Ishikawa (cell line): Measurements from ENCODE around the gene PEPD.

Source experiments
- CEBPB ChIP-seq: IDR thresholded peaks from 2 replicates; pipeline ENCODE4 v1.6.1; 2012
- CREB1 ChIP-seq: IDR thresholded peaks from 2 replicates; pipeline ENCODE4 v1.6.1; 2012; ENCODE audit warnings: low read depth
- EP300 ChIP-seq: IDR thresholded peaks from 2 replicates; pipeline ENCODE4 v1.6.1; 2012; ENCODE audit warnings: borderline replicate concordance
- MAX ChIP-seq: IDR thresholded peaks from 2 replicates; pipeline ENCODE4 v1.6.1; 2012
- NFIC ChIP-seq: IDR thresholded peaks from 2 replicates; pipeline ENCODE4 v1.6.1; 2012
- RAD21 ChIP-seq: IDR thresholded peaks from 2 replicates; pipeline ENCODE4 v1.6.1; 2012; ENCODE audit warnings: low read depth
- REST ChIP-seq: IDR thresholded peaks from 2 replicates; pipeline ENCODE4 v1.6.1; 2012; ENCODE audit warnings: low read depth, mild to moderate bottlenecking
- TAF1 ChIP-seq: IDR thresholded peaks from 2 replicates; pipeline ENCODE4 v1.6.1; 2012; ENCODE audit warnings: low read depth, mild to moderate bottlenecking
- USF1 ChIP-seq: IDR thresholded peaks from 2 replicates; pipeline ENCODE4 v1.6.1; 2012
- YY1 ChIP-seq: IDR thresholded peaks from 2 replicates; pipeline ENCODE4 v1.6.1; 2012; ENCODE audit warnings: low read depth
- ZBTB7A ChIP-seq: IDR thresholded peaks from 2 replicates; pipeline ENCODE4 v1.6.1; 2012; ENCODE audit warnings: low read depth

- no peak for TF ChIP-seq YY1
- no peak for TF ChIP-seq MAX
- TF ChIP-seq TAF1, result no peak
- TF ChIP-seq REST, result no peak
- TF ChIP-seq USF1, result no peak
- TF ChIP-seq RAD21, result no peak
- TF ChIP-seq EP300, result no peak
- no peak for TF ChIP-seq NFIC
- no peak for TF ChIP-seq ZBTB7A
- TF ChIP-seq CREB1, result no peak
- no peak for TF ChIP-seq CEBPB
Observed at GRCh38 chr19:33434886-33435705, 86.5 kb downstream of the PEPD start.
